Measurements from ENCODE around the gene ITGB3. TPM values are rescaled to one million over a fixed set of nuclear protein-coding genes. Genes with fewer than 3 reads are reported as not detected.

Gene ITGB3
- total RNA-seq, 1 donor from 2014 or later, result 4.1 TPM

DNA sequence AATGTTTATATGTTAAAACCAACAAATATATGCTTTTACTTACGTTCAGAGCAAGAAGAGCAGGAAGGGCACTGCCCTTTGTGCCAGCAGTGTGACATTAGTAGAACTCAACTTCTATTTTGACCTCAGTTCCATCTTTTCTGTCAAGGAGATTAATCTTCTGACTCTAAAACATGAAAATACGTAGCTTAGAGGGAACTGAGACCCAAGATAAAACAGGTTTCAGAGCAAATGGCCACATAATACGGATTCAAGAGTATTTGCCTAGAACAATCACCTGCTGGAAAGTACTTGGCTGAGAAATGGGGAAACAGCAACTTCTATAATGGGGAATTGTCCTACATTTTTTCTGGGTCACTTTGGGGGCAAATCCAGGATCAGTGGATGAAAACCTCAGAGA lies 22.3 kb upstream of the ITGB3 start:
- no peak for TF ChIP-seq CTCF (IDR thresholded peaks at IDR 0.05)
- H3K9me3 Mint-ChIP-seq, result no peaks in the 10 kb centered on the region
- CTCF ChIA-PET, result interaction anchor here (0.7 to 4.6 kb wide), 7 partner anchors 26 to 93 kb away, joined by 3 to 129 read pairs (median 4); partner anchors contain the start of gene EFCAB13
- ATAC-seq (ENCODE audit: low read depth) (no peak), DNase-seq (no peak)
- peaks cover 26% of the 10 kb centered on the region for H3K4me1 Mint-ChIP-seq
- H3K4me3 Mint-ChIP-seq, result peak overlapping the region; percentile 56
- POLR2A ChIA-PET, result interaction anchor here (0.7 to 3.0 kb wide), 5 partner anchors 24 to 93 kb away, joined by 3 to 27 read pairs (median 11); partner anchors contain the start of gene EFCAB13
- H3K27ac Mint-ChIP-seq, result peak overlapping the region; percentile 30
- intact Hi-C loops (cut with micrococcal nuclease), result loop anchor here (2.0 kb wide), 1 partner anchor 55 kb away; no protein-coding TSS in a partner anchor
- H3K36me3 Mint-ChIP-seq (ENCODE audit: low read depth), result no peaks in the 10 kb centered on the region
- H3K27me3 Mint-ChIP-seq, result no peaks in the 10 kb centered on the region

- ATAC-seq (ENCODE audit: low read depth) (no peak), DNase-seq (no peak)
- Mint-ChIP-seq H3K4me1 (peaks cover 26% of the 10 kb centered on the region), H3K36me3 (ENCODE audit: low read depth) (no peaks in the 10 kb centered on the region), H3K27ac (no peak overlapping the region), H3K27me3 (no peaks in the 10 kb centered on the region), H3K9me3 (no peaks in the 10 kb centered on the region), H3K4me3 (no peak overlapping the region)
- TF ChIP-seq CTCF (IDR thresholded peaks at IDR 0.05), result no peak
- intact Hi-C loops (cut with micrococcal nuclease), result loop anchor here (2.0 kb wide), 1 partner anchor 55 kb away; no protein-coding TSS in a partner anchor
- POLR2A ChIA-PET, result interaction anchor here (0.9 to 1.9 kb wide), 2 partner anchors 24 to 84 kb away, joined by 3 to 17 read pairs; no protein-coding TSS in a partner anchor
- CTCF ChIA-PET, result interaction anchor here (1.8 to 4.6 kb wide), 3 partner anchors 80 to 93 kb away, joined by 7 to 129 read pairs (median 8); partner anchors contain the start of gene EFCAB13
These were observed 21.8 kb upstream of the ITGB3 start for GRCh38 chr17:47231866-47232265.

DNA sequence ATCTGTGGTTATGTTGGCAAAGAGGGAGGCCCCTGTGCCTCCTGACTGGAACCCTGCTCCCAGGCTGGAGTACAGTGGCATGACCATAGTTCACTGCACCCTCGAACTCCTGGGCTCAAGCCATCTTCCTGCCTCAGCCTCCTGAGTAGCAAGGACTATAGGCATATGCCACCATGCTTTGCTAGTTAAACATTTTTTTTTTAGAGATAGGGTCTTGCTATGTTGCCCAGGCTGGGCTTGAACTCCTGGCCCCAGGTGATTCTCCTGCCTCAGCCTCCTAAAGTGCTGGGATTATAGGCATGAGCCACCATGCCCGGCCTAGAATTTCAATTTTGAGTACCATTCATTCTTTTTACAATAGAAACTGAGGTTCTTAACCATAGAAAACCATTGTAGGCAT lies 21.2 kb upstream of the ITGB3 start:
- Mint-ChIP-seq H3K9me3 (no peaks in the 10 kb centered on the region), H3K4me1 (peaks cover 26% of the 10 kb centered on the region), H3K27ac (no peak overlapping the region), H3K4me3 (no peak overlapping the region), H3K27me3 (no peaks in the 10 kb centered on the region), H3K36me3 (ENCODE audit: low read depth) (no peaks in the 10 kb centered on the region)
- no peak for DNase-seq
- ATAC-seq (ENCODE audit: low read depth), result no peak
- ChIA-PET POLR2A (no interaction called here), CTCF (interaction anchor here (0.8 to 4.6 kb wide), 2 partner anchors 83 kb away, joined by 3 to 129 read pairs; no protein-coding TSS in a partner anchor)
- TF ChIP-seq CTCF (IDR thresholded peaks at IDR 0.05), result no peak
- intact Hi-C loops (cut with micrococcal nuclease), result no loop called here

DNA sequence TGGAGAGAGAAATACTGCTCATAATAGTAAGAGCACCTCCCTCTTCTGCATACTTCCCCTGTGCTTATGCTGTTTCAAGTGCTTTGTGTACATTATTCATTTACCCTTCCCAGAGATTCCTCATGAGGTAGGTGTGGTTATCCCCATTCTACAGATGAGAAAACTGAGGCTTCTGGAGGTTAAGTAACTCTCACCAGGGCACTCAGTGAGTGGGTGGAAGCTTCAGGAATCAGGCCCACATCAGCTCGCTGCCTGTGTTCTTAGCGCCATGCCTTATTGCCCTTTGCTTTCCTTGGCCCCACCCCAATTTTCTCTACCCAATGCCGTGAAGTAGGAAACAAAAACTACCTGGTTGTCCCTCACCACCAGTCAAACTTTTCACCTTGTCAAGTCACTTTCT lies 18.1 kb upstream of the ITGB3 start:
- ATAC-seq (ENCODE audit: low read depth) (no peak), DNase-seq (no peak)
- H3K9me3 Mint-ChIP-seq, result no peaks in the 10 kb centered on the region
- ChIA-PET POLR2A (no interaction called here), CTCF (no interaction called here)
- H3K4me1 Mint-ChIP-seq, result peaks cover 26% of the 10 kb centered on the region
- TF ChIP-seq CTCF (IDR thresholded peaks at IDR 0.05), result no peak
- H3K27me3 Mint-ChIP-seq, result no peaks in the 10 kb centered on the region
- H3K27ac Mint-ChIP-seq, result no peak overlapping the region
- no peak overlapping the region for H3K4me3 Mint-ChIP-seq
- intact Hi-C loops (cut with micrococcal nuclease), result no loop called here
- H3K36me3 Mint-ChIP-seq (ENCODE audit: low read depth), result no peaks in the 10 kb centered on the region

DNA sequence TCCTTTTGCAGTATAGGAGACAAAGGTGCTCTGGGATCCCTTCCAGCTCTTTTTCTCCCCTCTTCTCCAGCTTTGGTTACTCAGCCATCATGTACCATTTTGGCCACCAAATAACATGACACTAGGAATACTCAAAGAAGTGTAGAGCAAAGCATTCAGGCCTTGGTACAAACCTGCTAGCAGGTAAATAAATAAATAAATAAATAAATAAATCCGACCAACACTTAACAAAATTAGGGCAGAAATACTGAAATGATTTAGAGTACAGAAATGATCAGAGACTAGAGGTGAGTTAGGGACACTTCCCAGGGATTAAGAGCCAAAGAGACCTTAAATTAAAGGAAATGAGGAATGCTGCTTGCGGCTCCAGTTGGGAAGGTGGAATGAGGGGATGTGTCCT lies 17.7 kb upstream of the ITGB3 start:
- CTCF ChIA-PET, result no interaction called here
- POLR2A ChIA-PET, result no interaction called here
- ATAC-seq (ENCODE audit: low read depth), result no peak

More for the DNA sequence above, 17.7 kb upstream of the ITGB3 start:
- H3K27ac Mint-ChIP-seq, result no peak overlapping the region
- H3K4me3 Mint-ChIP-seq, result no peak overlapping the region
- H3K27me3 Mint-ChIP-seq, result no peaks in the 10 kb centered on the region
- H3K9me3 Mint-ChIP-seq, result no peaks in the 10 kb centered on the region
- no peak for DNase-seq
- no peaks in the 10 kb centered on the region for H3K36me3 Mint-ChIP-seq (ENCODE audit: low read depth)
- peaks cover 26% of the 10 kb centered on the region for H3K4me1 Mint-ChIP-seq
- no peak for TF ChIP-seq CTCF (IDR thresholded peaks at IDR 0.05)
- intact Hi-C loops (cut with micrococcal nuclease), result no loop called here

All from activated B cell treated with CpG ODN at 0.5 μM for 24 hours (primary cell).